SK-N-SH (cell line): ENCODE data around the gene ZNF709. TPM values are rescaled to one million over a fixed set of nuclear protein-coding genes. Genes with fewer than 3 reads are reported as not detected.

ENCODE experiments used
- CTCF ChIA-PET: fragments of 300-600, 350-600 bp; formaldehyde crosslinking; extraction: SDS; loops from one replicate; lab custom pipeline; 2021; lab: Yijun Ruan, JAX
- POLR2A ChIA-PET: fragments of 350-600 bp; sonication (Branson Sonifier 250); formaldehyde crosslinking; extraction: SDS; loops from one replicate; lab custom pipeline; 2020; ENCODE audit warnings: antibody characterized with exemption, inconsistent platforms; lab: Yijun Ruan, JAX
- DNase-seq: peaks from one replicate; pipeline ENCODE4 v3.0.0; 2012
- H2AFZ ChIP-seq: fragments of 200-600 bp; sonication (generic); 2 replicates; pipeline ENCODE4 v1.8.1; 2016; ENCODE audit warnings: antibody characterized with exemption, mild to moderate bottlenecking, low read depth
- H3F3A ChIP-seq: fragments of 200-600 bp; sonication (generic); replicated peaks from 2 replicates; pipeline ENCODE3; 2016; ENCODE audit warnings: antibody characterized with exemption, mild to moderate bottlenecking; ENCODE audit not compliant: insufficient read depth
- H3K27ac ChIP-seq, 2 experiments: fragments of 200-500 bp in 1 of 2; fragments of 200-600 bp in 1 of 2; sonication (Bioruptor generic) in 1 of 2; sonication (generic), shearing (Covaris generic) in 1 of 2; 2 replicates each; pipeline versions ENCODE4 v1.5.1 to v1.6.1; 2014 to 2016; ENCODE audit warnings: low read depth in 2 of 2, inconsistent platforms in 1 of 2, low read length in 1 of 2, mild to moderate bottlenecking in 1 of 2, mixed read lengths in 1 of 2
- H3K27me3 ChIP-seq: fragments of 200-600 bp; sonication (generic), shearing (Covaris generic); 2 replicates; pipeline ENCODE4 v1.6.1; 2016; ENCODE audit warnings: mixed run types; ENCODE audit not compliant: insufficient read depth
- H3K36me3 ChIP-seq, 2 experiments: fragments of 200-500 bp in 1 of 2; fragments of 200-600 bp in 1 of 2; sonication (Bioruptor generic) in 1 of 2; sonication (generic) in 1 of 2; replicated peaks in 1 of 2; 2 replicates each; pipeline versions ENCODE3 to v1.5.1; 2014 to 2016; ENCODE audit warnings: low read length in 1 of 2, mild to moderate bottlenecking in 1 of 2; ENCODE audit not compliant: insufficient read depth in 2 of 2, control insufficient read depth in 1 of 2
- H3K4me1 ChIP-seq, 2 experiments: fragments of 200-500 bp in 1 of 2; fragments of 200-600 bp in 1 of 2; sonication (Bioruptor generic) in 1 of 2; sonication (generic), shearing (Covaris generic) in 1 of 2; 2 replicates each; pipeline versions ENCODE4 v1.5.1 to v1.6.1; 2014 to 2016; ENCODE audit warnings: low read depth in 1 of 2, low read length in 1 of 2, mixed run types in 1 of 2; ENCODE audit not compliant: insufficient read depth in 2 of 2, control insufficient read depth in 1 of 2
- H3K4me2 ChIP-seq: fragments of 200-600 bp; sonication (generic), shearing (Covaris generic); 2 replicates; pipeline ENCODE4 v1.6.1; 2017; ENCODE audit warnings: mixed run types
- H3K4me3 ChIP-seq, 2 experiments: fragments of 200-500 bp in 1 of 2; fragments of 200-600 bp in 1 of 2; sonication (Bioruptor generic) in 1 of 2; sonication (generic), shearing (Covaris generic) in 1 of 2; 2 replicates each; pipeline versions ENCODE4 v1.5.1 to v1.8.1; 2014 to 2016; ENCODE audit warnings: low read depth in 2 of 2, inconsistent platforms in 1 of 2, low read length in 1 of 2, mild to moderate bottlenecking in 1 of 2, mixed read lengths in 1 of 2, moderate library complexity in 1 of 2
- H3K79me2 ChIP-seq: fragments of 200-600 bp; sonication (generic); 2 replicates; pipeline ENCODE4 v1.8.1; 2017; ENCODE audit warnings: mild to moderate bottlenecking; ENCODE audit not compliant: insufficient read depth
- H3K9ac ChIP-seq: fragments of 200-600 bp; sonication (generic); 2 replicates; pipeline ENCODE4 v1.6.1; 2017; ENCODE audit warnings: mixed run types
- H3K9me2 ChIP-seq: fragments of 200-600 bp; sonication (generic); 2 replicates; pipeline ENCODE4 v1.6.1; 2017; ENCODE audit warnings: mixed run types
- H3K9me3 ChIP-seq: fragments of 200-600 bp; sonication (generic); 2 replicates; pipeline ENCODE4 v1.6.1; 2017; ENCODE audit warnings: mixed run types, mild to moderate bottlenecking, moderate library complexity
- H4K20me1 ChIP-seq: fragments of 200-600 bp; sonication (generic); 2 replicates; pipeline ENCODE4 v1.6.1; 2017; ENCODE audit warnings: mild to moderate bottlenecking, mixed run types; ENCODE audit not compliant: insufficient read depth
- ELF1 ChIP-seq: IDR thresholded peaks from 2 replicates; pipeline ENCODE4 v1.4.0; 2012
- FOXJ3 ChIP-seq: sonication (generic); formaldehyde crosslinking; IDR thresholded peaks from 2 replicates; pipeline ENCODE4 v1.5.1; 2020; ENCODE audit warnings: mild to moderate bottlenecking, missing genetic modification reagents
- NFIC ChIP-seq: IDR thresholded peaks from 2 replicates; pipeline ENCODE4 v1.4.0; 2012; ENCODE audit warnings: borderline replicate concordance
- RCOR1 ChIP-seq: fragments of 150-350 bp; IDR thresholded peaks from 2 replicates; pipeline ENCODE4 v1.6.1; 2017; ENCODE audit warnings: antibody characterized with exemption, low read length
- RXRA ChIP-seq: IDR thresholded peaks from 2 replicates; pipeline ENCODE4 v1.4.0; 2012; ENCODE audit warnings: low read depth, mild to moderate bottlenecking, borderline replicate concordance
- SIN3A ChIP-seq: IDR thresholded peaks from 2 replicates; pipeline ENCODE4 v1.6.1; 2012; ENCODE audit warnings: low read depth, mild to moderate bottlenecking, low read length, moderate library complexity, borderline replicate concordance
- TEAD4 ChIP-seq: IDR thresholded peaks from 2 replicates; pipeline ENCODE4 v1.4.0; 2012; ENCODE audit warnings: mild to moderate bottlenecking, borderline replicate concordance; ENCODE audit not compliant: insufficient read depth
- USF2 ChIP-seq: fragments of 150-350 bp; IDR thresholded peaks from 2 replicates; pipeline ENCODE4 v1.6.1; 2017; ENCODE audit warnings: antibody characterized with exemption, low read length, low read depth, borderline replicate concordance
- WGBS: methylation state at CpG from one replicate; pipeline ENCODE4 v1.1.6; 2017; ENCODE audit warnings: low lambda C conversion rate; 5-methylcytosine and 5-hydroxymethylcytosine counted together
- polyA plus RNA-seq, 3 experiments: library from polyadenylated mRNA; depleted of rRNA; stranded (reverse); fragments of >200 nt; gene quantifications; 2 replicates each; pipeline ENCODE4 v1.2.3, GENCODE V29; 2012
- small RNA-seq, 7 experiments: library from RNA; depleted of rRNA; stranded (forward); fragments of <200 nt; gene quantifications; one replicate each; pipeline ENCODE3, GENCODE V24; 2012

ZNF709 gene
- polyA plus RNA-seq, 1 of the 3 experiments (the other 2 are of a cell fraction), result 0.64 TPM

DNA sequence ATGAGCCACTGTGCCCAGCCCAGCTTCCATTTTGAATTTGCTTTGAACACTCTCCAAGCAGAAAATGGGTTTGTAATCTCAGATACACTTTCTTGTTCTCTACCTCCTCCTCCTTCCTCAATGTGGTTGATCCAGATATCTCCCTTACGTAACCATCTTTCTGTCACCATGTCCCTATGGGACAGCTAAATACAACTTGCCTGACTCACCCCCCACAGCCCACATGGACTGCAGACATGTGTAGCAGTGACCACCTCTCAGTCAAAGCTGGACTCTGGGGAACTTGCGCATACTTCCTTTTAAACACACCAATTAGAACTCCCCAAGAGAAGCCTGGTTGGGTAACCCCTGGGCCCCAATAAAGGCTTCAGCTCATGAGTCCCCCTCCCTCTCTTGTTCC lies 72.7 kb downstream of the ZNF709 start:
- H3K27ac ChIP-seq, result no peak overlapping the region
- ChIA-PET CTCF (no interaction called here), POLR2A (interaction anchor here (0.6 kb wide), 1 partner anchor 64 kb away, joined by 3 read pairs; no protein-coding TSS in a partner anchor)
- no peaks in the 10 kb centered on the region for H3F3A ChIP-seq
- no peaks in the 10 kb centered on the region for H3K4me1 ChIP-seq
- 78% methylated on average over 2 of the region's 2 CpGs for WGBS
- H3K9ac ChIP-seq, result no peak overlapping the region
- H3K4me2 ChIP-seq, result no peak overlapping the region
- no peaks in the 10 kb centered on the region for H3K9me3 ChIP-seq
- no peaks in the 10 kb centered on the region for H3K36me3 ChIP-seq
- no peaks in the 10 kb centered on the region for H3K79me2 ChIP-seq
- H3K9me2 ChIP-seq, result no peaks in the 10 kb centered on the region
- no peaks in the 10 kb centered on the region for H4K20me1 ChIP-seq
- no peaks in the 10 kb centered on the region for H3K27me3 ChIP-seq
- TF ChIP-seq SIN3A, result no peak
- no peak for TF ChIP-seq ELF1
- TF ChIP-seq TEAD4, result no peak
- no peak for TF ChIP-seq RCOR1
- no peak for TF ChIP-seq NFIC
- no peak for TF ChIP-seq RXRA
- TF ChIP-seq FOXJ3 (CRISPR knock-in tag), result no peak
- no peak for TF ChIP-seq USF2
- no peak overlapping the region for H3K4me3 ChIP-seq
- DNase-seq, result no peak
- no peak overlapping the region for H2AFZ ChIP-seq

Small RNAs within 50 kb of the gene (small RNA-seq; reads per million reads assigned to genes)
- gene MTCO1P27 (0 reads per million in 7 experiments), gene PPIAP20 (0 reads per million in 7 experiments)

Other genes starting within 250 kb of the ZNF709 start
- 3.4 and 3.6 TPM in 2 replicates for gene ZNF44, start 189.9 kb downstream of the ZNF709 start, polyA plus RNA-seq (2012; rRNA removed)
- 0.99 and 1.3 TPM in 2 replicates for gene ZNF563, start 151.2 kb downstream of the ZNF709 start, polyA plus RNA-seq (2012; rRNA removed)
- gene ZNF442, start 119.1 kb downstream of the ZNF709 start, polyA plus RNA-seq (2012; rRNA removed), result 0.43 and 0.70 TPM in 2 replicates
- 0.99 and 1.5 TPM in 2 replicates for gene ZNF799, start 83.5 kb downstream of the ZNF709 start, polyA plus RNA-seq (2012; rRNA removed)
- gene ZNF443, start 43.8 kb downstream of the ZNF709 start, polyA plus RNA-seq (2012; rRNA removed), result 0.92 and 1.5 TPM in 2 replicates
- gene ZNF564, start 66.7 kb upstream of the ZNF709 start, polyA plus RNA-seq (2012; rRNA removed), result 1.3 TPM in 2 replicates
- 1.3 TPM in 2 replicates for gene ZNF490, start 126.0 kb upstream of the ZNF709 start, polyA plus RNA-seq (2012; rRNA removed)
- 8.9 and 9.3 TPM in 2 replicates for gene ZNF791, start 126.1 kb upstream of the ZNF709 start, polyA plus RNA-seq (2012; rRNA removed)
- gene MAN2B1, start 181.9 kb upstream of the ZNF709 start, polyA plus RNA-seq (2012; rRNA removed), result 43.2 and 47.0 TPM in 2 replicates
- 12.8 and 18.2 TPM in 2 replicates for gene WDR83, start 182.0 kb upstream of the ZNF709 start, polyA plus RNA-seq (2012; rRNA removed)
- 179 and 192 TPM in 2 replicates for gene DHPS, start 197.1 kb upstream of the ZNF709 start, polyA plus RNA-seq (2012; rRNA removed)
- gene GNG14, start 203.2 kb upstream of the ZNF709 start, polyA plus RNA-seq (2012; rRNA removed), result not detected in 2 replicates
- gene FBXW9, start 211.8 kb upstream of the ZNF709 start, polyA plus RNA-seq (2012; rRNA removed), result 25.9 and 26.6 TPM in 2 replicates
- gene TNPO2, start 239.1 kb upstream of the ZNF709 start, polyA plus RNA-seq (2012; rRNA removed), result 82.4 and 112 TPM in 2 replicates
- gene TRIR, start 249.9 kb upstream of the ZNF709 start, polyA plus RNA-seq (2012; rRNA removed), result 294 and 466 TPM in 2 replicates